Ovary (tissue), 9 donors: ENCODE measurements around the gene PRKG1. TPM values are rescaled to one million over a fixed set of nuclear protein-coding genes. Genes with fewer than 3 reads are reported as not detected.
A peak's percentile ranks its signal among the peaks of the same experiment; 100 is the strongest.

Source experiments
- DNase-seq, 5 donors: peaks; one replicate each; pipeline ENCODE4 v3.0.0-alpha.2; 2019 to 2020
- H3K27ac ChIP-seq, 2 donors: fragments of 200-600 bp; one replicate each; pipeline versions ENCODE4 v1.5.1 to v1.8.0; 2019 to 2022
- H3K27me3 ChIP-seq: fragments of 200-600 bp; one replicate; pipeline ENCODE4 v1.8.0; 2022
- H3K36me3 ChIP-seq: fragments of 200-600 bp; sonication (generic); one replicate; pipeline ENCODE4 v1.5.1; 2019
- H3K4me1 ChIP-seq: one replicate; pipeline ENCODE4 v1.8.1; 2013; ENCODE audit warnings: mild to moderate bottlenecking, moderate library complexity; ENCODE audit not compliant: insufficient read depth
- H3K4me3 ChIP-seq: fragments of 200-600 bp; sonication (generic); one replicate; pipeline ENCODE4 v1.5.1; 2017
- H3K9me3 ChIP-seq, 2 donors: fragments of 200-600 bp in 1 of 2; sonication (generic) in 1 of 2; one replicate each; pipeline versions ENCODE4 v1.5.1 to v1.8.1; 2013 to 2019; ENCODE audit warnings: mild to moderate bottlenecking in 1 of 2, moderate library complexity in 1 of 2
- EP300 ChIP-seq: sonication (generic); formaldehyde crosslinking; IDR thresholded peaks from one replicate; pipeline ENCODE4 v1.6.1; 2017; ENCODE audit warnings: antibody characterized with exemption
- POLR2A ChIP-seq: fragments of 450-650 bp; IDR thresholded peaks from one replicate; pipeline ENCODE4 v1.6.1; 2017; ENCODE audit warnings: antibody characterized with exemption, mild to moderate bottlenecking, moderate library complexity
- WGBS, 3 donors: extraction: QIAGEN DNeasy Blood & Tissue Kit in 1 of 3; methylation state at CpG; one replicate each; pipeline versions ENCODE4 v1.1.5 to v1.1.7; 2013 to 2017; 5-methylcytosine and 5-hydroxymethylcytosine counted together
- intact Hi-C, 4 donors: fragments of 100-400 bp; cut with DNase I; formaldehyde crosslinking; loops; one replicate each; pipeline versions ENCODE4 v1.11.0 to v1.15.1; 2022 to 2023
- polyA plus RNA-seq, 2 donors: library from polyadenylated mRNA; stranded (reverse); fragments of 200-250 nt in 1 of 2; fragments of 350-450 nt in 1 of 2; fragmentation: Illumina TruSeq in 1 of 2; extraction: RNeasy Lipid Tissue Mini Kit (QIAGEN cat#74804) in 1 of 2; gene quantifications; one replicate each; pipeline ENCODE4 v1.2.3, GENCODE V29; 2013 to 2014
- total RNA-seq, 7 donors: library from RNA; depleted of rRNA in 2 of 7; stranded (reverse); fragments of >200 nt in 2 of 7; fragmentation: NEBNext Ultra II Directional in 3 of 7; extraction: Animal tissue kit (Norgen Biotek cat#: 25700) in 3 of 7; gene quantifications; one replicate each; pipeline versions ENCODE4 v1.1.0 to v1.2.4, GENCODE V29; 2016 to 2023
- TF ChIP-seq, protein P1 (sequence below), 3 donors: fragments of 450-650 bp in 2 of 3; fragments of 200-600 bp in 1 of 3; IDR thresholded peaks; one replicate each; pipeline versions ENCODE4 v1.5.1 to v1.8.0; 2016 to 2022; ENCODE audit warnings: antibody characterized with exemption in 3 of 3, mild to moderate bottlenecking in 1 of 3
- donor health status: DM: no; HTN: no; CAD: no; lungs with moderate emphysema.
- donor health status: DM: no; HTN: no; CAD: no.
- donor health status: Bipolar disorder and iron deficiency.
- donor health status: DM: yes; HTN: yes; CAD: no.
- donor health status: DM: no; HTN: no; CAD: no.
- donor health status: DM: yes; HTN: yes; CAD: no.

The PRKG1 gene
- total and polyA plus RNA-seq, 9 donors, result 2.8 to 21.1 (median 15.7) TPM

GRCh38 chr10:51879238-51879637 lies 805.0 kb downstream of the PRKG1 start:
- Histone ChIP-seq H3K36me3 (no peaks in the 10 kb centered on the region), H3K27ac (peak overlapping the region in 1 of 2 donors; percentile 22), H3K27me3 (no peaks in the 10 kb centered on the region), H3K9me3 (peaks cover 0 to 2% of the 10 kb centered on the region in 2 donors), H3K4me1 (no peaks in the 10 kb centered on the region), H3K4me3 (no peak overlapping the region)
- intact Hi-C loops, result loop anchor here in 1 of 4 donors (10.0 kb wide), 1 partner anchor 184 kb away; the partner anchor contains the start of gene CSTF2T
- DNase-seq, result peak in 1 of 5 donors; percentile 30
- WGBS, 3 donors, result 6 to 17% (median 10%) methylated on average over 1 of the region's 1 CpG
- TF ChIP-seq EP300 (no peak), POLR2A (no peak)
- TF ChIP-seq, protein P1, sequence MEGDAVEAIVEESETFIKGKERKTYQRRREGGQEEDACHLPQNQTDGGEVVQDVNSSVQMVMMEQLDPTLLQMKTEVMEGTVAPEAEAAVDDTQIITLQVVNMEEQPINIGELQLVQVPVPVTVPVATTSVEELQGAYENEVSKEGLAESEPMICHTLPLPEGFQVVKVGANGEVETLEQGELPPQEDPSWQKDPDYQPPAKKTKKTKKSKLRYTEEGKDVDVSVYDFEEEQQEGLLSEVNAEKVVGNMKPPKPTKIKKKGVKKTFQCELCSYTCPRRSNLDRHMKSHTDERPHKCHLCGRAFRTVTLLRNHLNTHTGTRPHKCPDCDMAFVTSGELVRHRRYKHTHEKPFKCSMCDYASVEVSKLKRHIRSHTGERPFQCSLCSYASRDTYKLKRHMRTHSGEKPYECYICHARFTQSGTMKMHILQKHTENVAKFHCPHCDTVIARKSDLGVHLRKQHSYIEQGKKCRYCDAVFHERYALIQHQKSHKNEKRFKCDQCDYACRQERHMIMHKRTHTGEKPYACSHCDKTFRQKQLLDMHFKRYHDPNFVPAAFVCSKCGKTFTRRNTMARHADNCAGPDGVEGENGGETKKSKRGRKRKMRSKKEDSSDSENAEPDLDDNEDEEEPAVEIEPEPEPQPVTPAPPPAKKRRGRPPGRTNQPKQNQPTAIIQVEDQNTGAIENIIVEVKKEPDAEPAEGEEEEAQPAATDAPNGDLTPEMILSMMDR (IDR thresholded peaks at IDR 0.05), result no peak

GRCh38 chr10:51881213-51881612 lies 806.9 kb downstream of the PRKG1 start:
- intact Hi-C loops, result no loop called here
- H3K27ac ChIP-seq, result no peak overlapping the region

GRCh38 chr10:51886438-51887068 lies 812.3 kb downstream of the PRKG1 start:
- Histone ChIP-seq H3K4me3 (no peak overlapping the region), H3K27me3 (no peaks in the 10 kb centered on the region), H3K36me3 (no peaks in the 10 kb centered on the region), H3K4me1 (no peaks in the 10 kb centered on the region), H3K27ac (no peak overlapping the region), H3K9me3 (no peaks in the 10 kb centered on the region)
- intact Hi-C loops, result no loop called here
- DNase-seq, result no peak
- 35 to 47% (median 39%) methylated on average over 4 of the region's 4 CpGs for WGBS, 3 donors
- no peak for TF ChIP-seq POLR2A
- TF ChIP-seq EP300, result no peak
- TF ChIP-seq, protein P1 (IDR thresholded peaks at IDR 0.05), result no peak

More at GRCh38 chr10:51881213-51881612, 806.9 kb downstream of the PRKG1 start:
- no peak for DNase-seq
- Histone ChIP-seq H3K4me1 (no peaks in the 10 kb centered on the region), H3K9me3 (peaks cover 0 to 2% of the 10 kb centered on the region in 2 donors), H3K27me3 (no peaks in the 10 kb centered on the region), H3K4me3 (no peak overlapping the region), H3K36me3 (no peaks in the 10 kb centered on the region)
- TF ChIP-seq POLR2A (no peak), EP300 (no peak)
- TF ChIP-seq, protein P1 (IDR thresholded peaks at IDR 0.05), result no peak

DNA sequence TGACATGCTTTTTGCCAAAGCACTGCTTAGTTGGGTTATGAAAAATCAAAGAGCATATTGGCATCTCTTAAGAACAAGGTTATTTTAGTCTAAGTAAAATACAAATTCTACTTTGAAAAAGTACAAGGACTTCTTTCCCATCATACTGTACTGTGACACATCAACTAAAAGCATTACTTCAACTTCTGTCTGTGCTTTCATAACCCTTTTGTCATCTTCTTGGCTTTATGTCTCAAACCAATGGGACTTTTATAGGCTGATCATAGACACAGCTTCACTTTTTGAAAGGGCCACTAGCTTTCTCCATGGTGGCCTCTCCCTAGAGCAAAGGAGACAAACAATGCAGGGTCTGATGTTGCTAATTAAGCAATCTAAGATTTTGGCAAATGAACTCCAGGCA lies 814.0 kb downstream of the PRKG1 start:
- Histone ChIP-seq H3K27ac (no peak overlapping the region), H3K9me3 (no peaks in the 10 kb centered on the region), H3K27me3 (no peaks in the 10 kb centered on the region), H3K4me3 (no peak overlapping the region), H3K4me1 (no peaks in the 10 kb centered on the region), H3K36me3 (no peaks in the 10 kb centered on the region)
- no peak for TF ChIP-seq POLR2A
- TF ChIP-seq, protein P1 (IDR thresholded peaks at IDR 0.05), result no peak
- DNase-seq, result no peak
- intact Hi-C loops, result no loop called here
